ENCODE measurements around the gene AK2.

The AK2 gene

DNA sequence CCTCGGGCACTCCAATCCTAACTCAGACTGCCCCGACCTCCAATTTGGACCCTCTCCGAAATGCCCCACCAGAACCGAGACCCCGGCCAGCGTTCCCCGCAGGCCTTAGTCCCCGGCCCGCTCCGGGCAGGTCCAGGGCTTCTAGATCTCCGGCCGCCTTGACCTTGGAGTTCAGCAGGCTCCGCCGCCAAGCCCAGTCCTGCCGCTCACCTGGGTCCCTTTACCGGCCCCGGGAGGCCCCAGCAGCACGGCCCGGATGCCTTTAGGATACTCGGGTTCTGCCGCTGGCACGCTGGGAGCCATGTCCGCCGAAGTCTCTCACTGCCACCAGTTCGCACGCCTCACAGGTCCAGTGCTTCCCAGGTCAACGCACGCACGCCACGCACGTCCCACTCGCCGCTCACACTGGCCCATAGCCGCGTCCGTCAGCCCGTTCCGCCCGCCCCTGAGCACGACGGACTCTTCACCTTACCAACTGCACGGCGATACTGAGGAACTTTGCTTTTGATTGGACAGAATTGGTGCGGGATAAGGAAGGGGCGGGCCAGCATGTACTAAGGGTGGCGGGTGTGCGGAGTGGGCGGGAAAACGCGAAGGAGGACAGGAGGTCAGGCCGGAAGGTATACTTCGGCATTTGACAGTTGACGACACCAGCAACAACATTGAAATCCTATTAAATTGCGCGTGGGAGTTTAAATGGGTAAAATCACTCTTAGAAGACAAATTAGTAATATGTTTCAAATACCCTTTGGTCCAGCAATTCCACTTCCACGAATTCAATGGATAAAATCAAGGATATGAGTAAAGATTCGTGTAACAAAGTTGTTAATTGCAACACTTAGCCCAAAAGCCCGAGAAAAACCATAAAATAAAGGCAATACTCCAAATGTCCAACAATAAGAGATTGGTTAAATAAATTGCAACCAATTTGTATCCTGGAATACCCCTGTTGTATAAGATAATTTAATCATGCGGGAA, at the start of gene AK2:
Gene AK2, minus strand, starts transcription at position 358 of the 978 bp plus-strand sequence. Its CDS starts 55 bp downstream, at position 303.
- peaks cover 49% of the 10 kb centered on the region for H3K79me2 ChIP-seq (ENCODE audit: insufficient read depth, low read length)
- peak within 1 kb of the TSS; percentile 48 to 86 for H3K4me3 ChIP-seq (ENCODE audit: low read depth in 1 of 2, low read length in 2 of 2)
- DNase-seq (peak; percentile 96), ATAC-seq (ENCODE audit: insufficient read depth, low read depth) (peak; percentile 100)
- TF ChIP-seq, protein P1, sequence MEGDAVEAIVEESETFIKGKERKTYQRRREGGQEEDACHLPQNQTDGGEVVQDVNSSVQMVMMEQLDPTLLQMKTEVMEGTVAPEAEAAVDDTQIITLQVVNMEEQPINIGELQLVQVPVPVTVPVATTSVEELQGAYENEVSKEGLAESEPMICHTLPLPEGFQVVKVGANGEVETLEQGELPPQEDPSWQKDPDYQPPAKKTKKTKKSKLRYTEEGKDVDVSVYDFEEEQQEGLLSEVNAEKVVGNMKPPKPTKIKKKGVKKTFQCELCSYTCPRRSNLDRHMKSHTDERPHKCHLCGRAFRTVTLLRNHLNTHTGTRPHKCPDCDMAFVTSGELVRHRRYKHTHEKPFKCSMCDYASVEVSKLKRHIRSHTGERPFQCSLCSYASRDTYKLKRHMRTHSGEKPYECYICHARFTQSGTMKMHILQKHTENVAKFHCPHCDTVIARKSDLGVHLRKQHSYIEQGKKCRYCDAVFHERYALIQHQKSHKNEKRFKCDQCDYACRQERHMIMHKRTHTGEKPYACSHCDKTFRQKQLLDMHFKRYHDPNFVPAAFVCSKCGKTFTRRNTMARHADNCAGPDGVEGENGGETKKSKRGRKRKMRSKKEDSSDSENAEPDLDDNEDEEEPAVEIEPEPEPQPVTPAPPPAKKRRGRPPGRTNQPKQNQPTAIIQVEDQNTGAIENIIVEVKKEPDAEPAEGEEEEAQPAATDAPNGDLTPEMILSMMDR (IDR thresholded peaks at IDR 0.05; ENCODE audit: borderline replicate concordance, extremely low read depth, low read length, poor library complexity, severe bottlenecking), result no peak
- TF ChIP-seq EZH2 (IDR thresholded peaks at IDR 0.05; ENCODE audit: borderline replicate concordance, low read depth, low read length, severe bottlenecking), result no peak
- H3K4me1 ChIP-seq (ENCODE audit: insufficient read depth, low read length), result peaks cover 41% of the 10 kb centered on the region
- peak within 1 kb of the TSS; percentile 72 for H3K27ac ChIP-seq (ENCODE audit: low read length)
- no peaks in the 10 kb centered on the region for H3K27me3 ChIP-seq (ENCODE audit: insufficient read depth, low read length, poor library complexity)
- peaks cover 23% of the 10 kb centered on the region for H4K20me1 ChIP-seq (ENCODE audit: insufficient read depth, low read length)
- peak within 1 kb of the TSS; percentile 86 for H3K4me2 ChIP-seq (ENCODE audit: insufficient read depth, low read length)
- H3K9me3 ChIP-seq (ENCODE audit: insufficient read depth, low read length, severe bottlenecking), result no peaks in the 10 kb centered on the region
- peaks cover 32% of the 10 kb centered on the region for H3K36me3 ChIP-seq (ENCODE audit: insufficient read depth, low read length)
- peak within 1 kb of the TSS; percentile 87 for H2AFZ ChIP-seq (ENCODE audit: low read depth, low read length)
- H3K9ac ChIP-seq (ENCODE audit: low read depth, low read length), result peak within 1 kb of the TSS; percentile 72

DNA sequence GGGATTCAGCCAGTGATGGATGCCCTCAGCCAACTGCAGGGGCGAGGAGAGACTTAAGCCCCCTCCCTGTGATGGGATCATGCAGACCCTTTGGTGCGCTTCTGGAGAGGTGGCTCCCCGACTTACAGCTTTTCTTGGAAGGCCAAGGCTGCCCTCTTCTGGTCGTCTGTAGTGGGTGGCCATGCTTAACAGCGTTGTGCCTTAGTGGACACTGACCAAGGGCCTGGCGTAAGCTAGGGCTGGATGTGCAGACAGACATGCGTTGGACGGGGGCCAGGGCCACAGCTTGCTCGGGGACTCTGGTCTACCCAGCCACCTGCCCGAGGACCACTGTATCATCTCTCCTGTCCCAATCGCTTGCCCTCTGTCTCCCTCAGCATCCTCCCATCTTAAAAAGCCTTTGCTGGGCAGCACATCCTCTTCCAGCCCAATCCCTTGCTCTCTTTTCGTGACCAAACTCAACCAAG, 49.7 kb upstream of the AK2 start:
- no peaks in the 10 kb centered on the region for H3K36me3 ChIP-seq (ENCODE audit: insufficient read depth, low read length)
- DNase-seq, result peak; percentile 46
- H3K4me2 ChIP-seq (ENCODE audit: insufficient read depth, low read length), result no peak overlapping the region
- no peak overlapping the region for H3K9ac ChIP-seq (ENCODE audit: low read depth, low read length)
- no peak overlapping the region for H3K27ac ChIP-seq (ENCODE audit: low read length)
- no peaks in the 10 kb centered on the region for H3K79me2 ChIP-seq (ENCODE audit: insufficient read depth, low read length)
- no peak overlapping the region for H3K4me3 ChIP-seq (ENCODE audit: low read depth in 1 of 2, low read length in 2 of 2)
- ATAC-seq (ENCODE audit: insufficient read depth, low read depth), result peak; percentile 45; the same call in 1 of the 3 replicates
- no peak overlapping the region for H2AFZ ChIP-seq (ENCODE audit: low read depth, low read length)
- H3K9me3 ChIP-seq (ENCODE audit: insufficient read depth, low read length, severe bottlenecking), result no peaks in the 10 kb centered on the region
- H3K27me3 ChIP-seq (ENCODE audit: insufficient read depth, low read length, poor library complexity), result no peaks in the 10 kb centered on the region
- no peaks in the 10 kb centered on the region for H4K20me1 ChIP-seq (ENCODE audit: insufficient read depth, low read length)
- peaks cover 9% of the 10 kb centered on the region for H3K4me1 ChIP-seq (ENCODE audit: insufficient read depth, low read length)
- TF ChIP-seq, protein P1 (IDR thresholded peaks at IDR 0.05; ENCODE audit: borderline replicate concordance, extremely low read depth, low read length, poor library complexity, severe bottlenecking), result peak; percentile 68
- TF ChIP-seq EZH2 (IDR thresholded peaks at IDR 0.05; ENCODE audit: borderline replicate concordance, low read depth, low read length, severe bottlenecking), result no peak

DNA sequence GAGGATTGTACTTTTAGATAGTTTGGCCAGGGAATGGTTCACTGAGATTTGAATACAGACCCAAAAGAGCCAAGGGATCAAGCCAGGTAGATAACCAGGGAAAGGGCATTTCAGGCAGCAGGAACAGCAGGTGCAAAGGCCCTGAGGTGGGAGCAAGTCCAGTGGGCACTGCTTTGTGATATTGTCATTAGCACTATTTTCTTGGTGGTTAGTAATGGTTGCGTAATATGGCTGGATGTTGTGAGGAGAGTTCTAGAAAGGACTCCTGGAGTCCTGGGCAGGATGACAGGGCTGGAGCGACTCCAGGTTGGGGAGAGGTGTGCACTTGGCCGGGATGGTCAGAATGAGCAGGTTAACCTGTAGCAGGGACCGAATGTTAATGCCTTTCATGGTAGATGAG, 48.6 kb upstream of the AK2 start:
- Histone ChIP-seq H4K20me1 (ENCODE audit: insufficient read depth, low read length) (no peaks in the 10 kb centered on the region), H3K9ac (ENCODE audit: low read depth, low read length) (no peak overlapping the region), H3K4me1 (ENCODE audit: insufficient read depth, low read length) (peaks cover 18% of the 10 kb centered on the region), H3K79me2 (ENCODE audit: insufficient read depth, low read length) (no peaks in the 10 kb centered on the region), H3K4me3 (ENCODE audit: low read depth in 1 of 2, low read length in 2 of 2) (no peak overlapping the region), H3K4me2 (ENCODE audit: insufficient read depth, low read length) (no peak overlapping the region), H3K27ac (ENCODE audit: low read length) (no peak overlapping the region), H3K27me3 (ENCODE audit: insufficient read depth, low read length, poor library complexity) (no peaks in the 10 kb centered on the region), H2AFZ (ENCODE audit: low read depth, low read length) (no peak overlapping the region), H3K9me3 (ENCODE audit: insufficient read depth, low read length, severe bottlenecking) (no peaks in the 10 kb centered on the region), H3K36me3 (ENCODE audit: insufficient read depth, low read length) (no peaks in the 10 kb centered on the region)
- TF ChIP-seq, protein P1 (IDR thresholded peaks at IDR 0.05; ENCODE audit: borderline replicate concordance, extremely low read depth, low read length, poor library complexity, severe bottlenecking), result no peak
- DNase-seq (no peak), ATAC-seq (ENCODE audit: insufficient read depth, low read depth) (no peak)
